ENCODE results near the gene HOXD11. TPM values are rescaled to one million over a fixed set of nuclear protein-coding genes. Genes with fewer than 3 reads are reported as not detected.
A peak's percentile ranks its signal among the peaks of the same experiment; 100 is the strongest.

Gene HOXD11
- total RNA-seq, 1 donor from 2014 or later: not detected

DNA sequence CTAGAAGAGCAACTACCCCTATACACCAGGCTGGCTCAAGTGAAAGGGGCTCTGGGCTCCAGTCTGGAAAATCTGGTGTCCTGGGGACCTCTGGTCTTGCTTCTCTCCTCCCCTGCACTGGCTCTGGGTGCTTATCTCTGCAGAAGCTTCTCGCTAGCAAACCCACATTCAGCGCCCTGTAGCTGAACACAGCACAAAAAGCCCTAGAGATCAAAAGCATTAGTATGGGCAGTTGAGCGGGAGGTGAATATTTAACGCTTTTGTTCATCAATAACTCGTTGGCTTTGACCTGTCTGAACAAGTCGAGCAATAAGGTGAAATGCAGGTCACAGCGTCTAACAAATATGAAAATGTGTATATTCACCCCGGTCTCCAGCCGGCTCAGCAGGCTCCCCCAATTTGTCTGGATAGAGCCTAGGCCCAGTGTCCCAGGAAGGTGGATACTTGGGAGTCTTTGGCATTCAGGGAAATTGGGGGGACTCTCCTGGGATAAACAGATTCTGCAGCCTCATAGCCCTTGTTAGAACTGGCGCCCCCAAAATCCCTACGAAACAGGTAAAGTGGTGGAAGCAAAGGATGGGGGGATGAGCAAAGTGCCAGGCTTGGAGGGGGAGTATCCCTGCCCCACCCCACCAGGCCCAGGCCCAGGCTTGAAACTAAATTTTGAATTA, 41.8 kb downstream of the HOXD11 start:
- Histone ChIP-seq H3K36me3 (no peaks in the 10 kb centered on the region), H3K27me3 (peaks cover 95% of the 10 kb centered on the region), H3K9me3 (no peaks in the 10 kb centered on the region), H3K4me1 (no peaks in the 10 kb centered on the region), H3K27ac (no peak overlapping the region), H3K4me3 (no peak overlapping the region)
- intact Hi-C loops (cut with DNase I): no loop called here
- no peak for ATAC-seq
- no peak for TF ChIP-seq CTCF (IDR thresholded peaks at IDR 0.05)
- no peak for DNase-seq

DNA sequence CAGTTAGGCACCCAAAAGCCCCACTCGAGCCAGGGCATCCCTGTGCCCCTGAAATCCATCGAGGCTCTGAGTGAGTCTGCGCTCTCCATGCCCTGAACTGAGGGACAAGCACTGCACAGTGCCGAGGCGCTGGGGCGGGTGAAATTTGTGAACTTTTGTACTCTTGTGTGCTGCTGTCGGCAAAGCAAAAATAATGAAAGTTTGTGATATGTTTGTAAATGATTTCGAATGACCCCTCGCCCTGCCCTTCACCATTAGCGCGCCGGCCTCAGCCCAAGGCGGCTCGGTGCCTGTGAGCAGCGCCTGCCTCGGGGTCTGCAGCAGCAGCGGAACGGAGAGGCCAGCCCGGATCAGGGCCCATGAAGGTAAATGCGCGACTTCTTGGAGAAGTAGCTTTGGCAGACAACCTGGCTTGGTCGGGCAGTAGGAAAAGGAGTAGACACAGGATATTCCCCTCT, 42.4 kb downstream of the HOXD11 start:
- H3K27ac ChIP-seq: no peak overlapping the region
- no peak for ATAC-seq
- TF ChIP-seq CTCF (IDR thresholded peaks at IDR 0.05): no peak
- no peaks in the 10 kb centered on the region for H3K36me3 ChIP-seq
- H3K4me3 ChIP-seq: no peak overlapping the region
- H3K9me3 ChIP-seq: no peaks in the 10 kb centered on the region
- intact Hi-C loops (cut with DNase I): no loop called here
- H3K27me3 ChIP-seq: peaks cover 98% of the 10 kb centered on the region
- no peaks in the 10 kb centered on the region for H3K4me1 ChIP-seq
- no peak for DNase-seq

DNA sequence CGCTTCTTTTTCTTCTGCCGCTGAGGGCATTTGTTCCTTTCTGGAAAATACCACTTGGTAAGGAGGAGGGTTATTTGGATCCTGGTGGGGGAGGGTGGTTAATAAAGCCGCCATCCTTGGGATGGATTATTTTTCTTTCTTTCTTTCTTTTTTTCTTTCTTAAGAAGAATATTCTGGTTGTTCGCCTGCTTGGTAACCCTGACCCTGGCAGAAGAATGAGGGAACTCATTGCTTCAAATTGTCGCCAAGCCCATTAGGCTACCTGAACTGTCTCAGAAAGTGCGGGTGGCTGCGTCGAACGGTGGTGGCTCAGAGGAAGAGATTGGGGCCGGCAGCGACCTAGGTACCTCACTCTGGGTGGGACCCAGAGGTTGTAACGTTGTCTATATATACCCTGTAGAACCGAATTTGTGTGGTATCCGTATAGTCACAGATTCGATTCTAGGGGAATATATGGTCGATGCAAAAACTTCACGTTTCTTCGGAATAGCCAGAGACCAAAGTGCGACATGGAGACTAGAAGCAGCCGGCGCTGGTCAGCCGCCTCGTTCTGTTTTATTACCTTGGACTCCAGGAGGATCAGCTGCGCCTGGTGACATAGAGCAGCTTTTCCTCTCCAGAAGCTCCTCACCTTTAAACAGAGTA, 43.0 kb downstream of the HOXD11 start:
- ATAC-seq (no peak), DNase-seq (no peak)
- TF ChIP-seq CTCF (IDR thresholded peaks at IDR 0.05): no peak
- peaks cover 99% of the 10 kb centered on the region for H3K27me3 ChIP-seq
- no peak overlapping the region for H3K4me3 ChIP-seq
- no peaks in the 10 kb centered on the region for H3K9me3 ChIP-seq
- H3K27ac ChIP-seq: no peak overlapping the region
- H3K36me3 ChIP-seq: no peaks in the 10 kb centered on the region
- H3K4me1 ChIP-seq: no peaks in the 10 kb centered on the region
- intact Hi-C loops (cut with DNase I): no loop called here

GRCh38 chr2:176150584-176151441, 43.7 kb downstream of the HOXD11 start:
- DNase-seq (peak; percentile 49), ATAC-seq (no peak)
- H3K27ac ChIP-seq: no peak overlapping the region
- peaks cover 99% of the 10 kb centered on the region for H3K27me3 ChIP-seq
- no peak overlapping the region for H3K4me3 ChIP-seq
- no peak for TF ChIP-seq CTCF (IDR thresholded peaks at IDR 0.05)
- H3K36me3 ChIP-seq: no peaks in the 10 kb centered on the region
- intact Hi-C loops (cut with DNase I): no loop called here
- H3K4me1 ChIP-seq: no peaks in the 10 kb centered on the region
- H3K9me3 ChIP-seq: no peaks in the 10 kb centered on the region

- peaks cover 99% of the 10 kb centered on the region for H3K27me3 ChIP-seq
- DNase-seq (no peak), ATAC-seq (no peak)
- H3K9me3 ChIP-seq: no peaks in the 10 kb centered on the region
- no peak for TF ChIP-seq CTCF (IDR thresholded peaks at IDR 0.05)
- intact Hi-C loops (cut with DNase I): no loop called here
- H3K36me3 ChIP-seq: no peaks in the 10 kb centered on the region
- no peaks in the 10 kb centered on the region for H3K4me1 ChIP-seq
- H3K27ac ChIP-seq: no peak within 1 kb of the TSS
- H3K4me3 ChIP-seq: no peak within 1 kb of the TSS
These were observed 44.6 kb downstream of the HOXD11 start, which contains the start of gene HOXD4 for GRCh38 chr2:176151442-176152287. TSS of gene HOXD4 (plus strand) at chr2:176151550. CDS start at chr2:176151634, 84 bp downstream.

Measured in upper lobe of right lung (tissue), 1 donor.